Measurements from ENCODE around the gene PACRG.

Gene PACRG

GRCh38 chr6:163241683-163242082, 513.9 kb downstream of the PACRG start:
- no peak overlapping the region for H3K9ac ChIP-seq (ENCODE audit: low read depth in 1 of 2, low read length in 2 of 2)
- H3K36me3 ChIP-seq (ENCODE audit: control insufficient read depth in 1 of 2, insufficient read depth in 2 of 2, low read length in 2 of 2): no peaks in the 10 kb centered on the region
- H3K4me1 ChIP-seq (ENCODE audit: control insufficient read depth in 1 of 2, insufficient read depth in 2 of 2, low read length in 2 of 2): no peaks in the 10 kb centered on the region
- no peaks in the 10 kb centered on the region for H3K9me3 ChIP-seq (ENCODE audit: control insufficient read depth in 1 of 2, low read length in 2 of 2)
- H3K4me3 ChIP-seq (ENCODE audit: low read depth in 1 of 2, low read length in 2 of 2): no peak overlapping the region
- H3K27ac ChIP-seq (ENCODE audit: low read depth, low read length): no peak overlapping the region
- no peaks in the 10 kb centered on the region for H3K27me3 ChIP-seq (ENCODE audit: control insufficient read depth in 1 of 2, insufficient read depth in 2 of 2, low read length in 2 of 2)

DNA sequence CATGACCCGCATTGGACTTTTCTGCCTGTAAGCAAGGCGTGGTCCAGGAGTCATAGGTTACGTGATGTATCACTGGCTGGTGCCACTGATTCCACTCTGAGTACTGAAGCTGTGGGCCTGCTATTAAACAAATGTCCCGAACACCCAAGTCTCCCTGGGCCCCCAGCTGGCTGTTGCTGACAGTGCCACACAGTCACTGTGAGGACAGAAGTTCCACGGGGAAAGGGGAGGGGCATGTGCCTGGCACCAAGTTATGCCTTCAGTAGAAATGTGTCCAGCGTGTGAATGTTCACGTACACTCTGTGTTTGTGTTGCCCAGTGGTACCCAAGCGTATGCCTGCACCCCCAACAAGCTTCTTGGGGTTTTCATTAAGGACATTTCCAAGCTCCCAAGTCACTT, 515.3 kb downstream of the PACRG start:
- Histone ChIP-seq H3K27ac (ENCODE audit: low read depth, low read length) (no peak overlapping the region), H3K9ac (ENCODE audit: low read depth in 1 of 2, low read length in 2 of 2) (no peak overlapping the region)

DNA sequence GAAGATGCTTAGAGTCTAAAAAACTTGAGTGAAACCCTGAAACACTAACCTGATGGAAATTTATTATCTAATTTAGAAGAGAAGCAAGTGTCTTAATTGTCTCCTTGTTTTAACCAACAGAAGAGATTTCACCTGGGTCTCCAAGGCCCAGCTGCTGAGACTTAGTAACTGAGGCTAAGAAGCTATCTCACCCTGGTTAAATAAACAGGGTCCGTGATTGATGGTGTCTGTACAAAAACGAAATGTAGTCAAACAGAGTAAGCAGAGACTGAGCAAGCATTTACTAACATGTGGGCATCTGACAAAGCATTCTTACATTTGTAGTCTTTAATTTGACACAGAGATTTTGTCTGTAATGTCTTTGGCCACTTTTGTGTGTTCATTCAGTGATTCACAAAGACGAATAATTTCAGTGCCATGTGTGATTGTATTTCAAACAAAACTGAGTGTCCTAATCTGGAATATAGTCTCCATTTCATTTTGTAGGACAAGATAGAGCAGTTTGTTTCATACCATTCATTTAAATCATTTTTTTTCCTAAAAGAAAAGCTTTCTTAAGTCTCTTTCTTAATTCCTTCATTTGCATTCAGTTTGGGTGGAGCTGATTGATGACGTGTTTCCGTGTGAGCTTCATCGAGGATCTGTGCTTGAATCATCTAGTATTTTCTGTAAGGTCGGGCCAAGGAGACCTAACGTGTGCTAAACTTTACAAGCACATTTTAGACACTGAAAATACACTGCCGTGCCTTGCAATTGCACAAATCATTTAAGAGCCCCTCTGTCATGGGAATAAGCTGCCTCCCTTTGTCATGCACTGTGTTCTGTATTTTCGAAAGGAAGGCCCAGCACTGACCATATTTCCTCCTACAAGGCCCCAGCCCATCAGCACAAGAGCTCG, 516.2 kb downstream of the PACRG start:
- H3K36me3 ChIP-seq (ENCODE audit: control insufficient read depth in 1 of 2, insufficient read depth in 2 of 2, low read length in 2 of 2): no peaks in the 10 kb centered on the region
- H3K4me1 ChIP-seq (ENCODE audit: control insufficient read depth in 1 of 2, insufficient read depth in 2 of 2, low read length in 2 of 2): no peaks in the 10 kb centered on the region
- H3K9ac ChIP-seq (ENCODE audit: low read depth in 1 of 2, low read length in 2 of 2): no peak overlapping the region
- H3K4me3 ChIP-seq (ENCODE audit: low read depth in 1 of 2, low read length in 2 of 2): no peak overlapping the region
- H3K27ac ChIP-seq (ENCODE audit: low read depth, low read length): no peak overlapping the region
- H3K9me3 ChIP-seq (ENCODE audit: control insufficient read depth in 1 of 2, low read length in 2 of 2): no peaks in the 10 kb centered on the region
- H3K27me3 ChIP-seq (ENCODE audit: control insufficient read depth in 1 of 2, insufficient read depth in 2 of 2, low read length in 2 of 2): no peaks in the 10 kb centered on the region

More for the DNA sequence above, 515.3 kb downstream of the PACRG start:
- no peaks in the 10 kb centered on the region for H3K27me3 ChIP-seq (ENCODE audit: control insufficient read depth in 1 of 2, insufficient read depth in 2 of 2, low read length in 2 of 2)
- no peaks in the 10 kb centered on the region for H3K4me1 ChIP-seq (ENCODE audit: control insufficient read depth in 1 of 2, insufficient read depth in 2 of 2, low read length in 2 of 2)
- H3K9me3 ChIP-seq (ENCODE audit: control insufficient read depth in 1 of 2, low read length in 2 of 2): no peaks in the 10 kb centered on the region
- H3K4me3 ChIP-seq (ENCODE audit: low read depth in 1 of 2, low read length in 2 of 2): no peak overlapping the region
- H3K36me3 ChIP-seq (ENCODE audit: control insufficient read depth in 1 of 2, insufficient read depth in 2 of 2, low read length in 2 of 2): no peaks in the 10 kb centered on the region

DNA sequence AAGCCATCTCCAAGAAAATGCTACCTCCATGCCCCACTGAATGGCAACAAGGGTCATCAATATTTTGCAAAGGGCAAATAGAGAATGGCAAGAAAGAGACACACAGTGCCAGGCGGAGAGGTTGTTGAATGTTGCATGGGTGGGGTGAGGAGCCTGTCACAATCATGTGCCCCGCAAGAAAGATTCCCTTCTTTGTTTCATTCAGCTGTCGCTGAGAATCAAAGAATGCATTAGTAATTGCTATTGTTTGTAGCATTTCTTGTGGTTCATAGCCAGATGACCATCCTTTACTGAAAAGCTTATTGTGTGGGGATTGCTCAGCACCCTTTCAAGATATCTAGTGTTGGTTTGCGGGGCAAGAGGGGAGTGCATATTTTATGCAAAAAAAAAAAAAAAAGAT, 520.3 kb downstream of the PACRG start:
- no peak overlapping the region for H3K9ac ChIP-seq (ENCODE audit: low read depth in 1 of 2, low read length in 2 of 2)
- no peaks in the 10 kb centered on the region for H3K9me3 ChIP-seq (ENCODE audit: control insufficient read depth in 1 of 2, low read length in 2 of 2)
- H3K27me3 ChIP-seq (ENCODE audit: control insufficient read depth in 1 of 2, insufficient read depth in 2 of 2, low read length in 2 of 2): no peaks in the 10 kb centered on the region
- no peak overlapping the region for H3K27ac ChIP-seq (ENCODE audit: low read depth, low read length)
- no peaks in the 10 kb centered on the region for H3K36me3 ChIP-seq (ENCODE audit: control insufficient read depth in 1 of 2, insufficient read depth in 2 of 2, low read length in 2 of 2)
- H3K4me3 ChIP-seq (ENCODE audit: low read depth in 1 of 2, low read length in 2 of 2): no peak overlapping the region
- no peaks in the 10 kb centered on the region for H3K4me1 ChIP-seq (ENCODE audit: control insufficient read depth in 1 of 2, insufficient read depth in 2 of 2, low read length in 2 of 2)

DNA sequence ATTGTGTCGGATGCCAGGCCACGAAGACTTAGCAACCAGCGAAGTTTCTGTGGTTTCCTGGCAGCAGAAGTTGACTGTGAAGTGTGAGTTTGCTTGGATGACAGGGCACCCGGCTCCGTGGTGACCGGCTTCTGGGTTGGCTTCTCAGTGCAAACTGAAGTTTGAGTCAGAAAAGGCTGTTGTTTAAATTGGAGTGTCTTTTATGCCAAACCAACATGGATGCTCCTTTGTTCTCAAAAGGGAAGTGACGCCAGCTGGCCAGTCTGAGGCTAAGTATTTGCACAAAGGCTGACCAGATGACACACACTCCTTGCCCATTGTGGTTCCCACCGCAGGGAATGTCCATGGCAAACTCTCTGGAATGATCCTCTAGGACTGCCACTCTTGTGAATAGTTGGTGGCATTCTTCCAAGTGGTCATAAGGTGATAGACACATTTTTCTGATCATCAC, 521.9 kb downstream of the PACRG start:
- no peaks in the 10 kb centered on the region for H3K9me3 ChIP-seq (ENCODE audit: control insufficient read depth in 1 of 2, low read length in 2 of 2)
- no peak overlapping the region for H3K27ac ChIP-seq (ENCODE audit: low read depth, low read length)
- no peaks in the 10 kb centered on the region for H3K36me3 ChIP-seq (ENCODE audit: control insufficient read depth in 1 of 2, insufficient read depth in 2 of 2, low read length in 2 of 2)
- H3K4me3 ChIP-seq (ENCODE audit: low read depth in 1 of 2, low read length in 2 of 2): no peak overlapping the region
- H3K9ac ChIP-seq (ENCODE audit: low read depth in 1 of 2, low read length in 2 of 2): no peak overlapping the region
- no peaks in the 10 kb centered on the region for H3K4me1 ChIP-seq (ENCODE audit: control insufficient read depth in 1 of 2, insufficient read depth in 2 of 2, low read length in 2 of 2)
- no peaks in the 10 kb centered on the region for H3K27me3 ChIP-seq (ENCODE audit: control insufficient read depth in 1 of 2, insufficient read depth in 2 of 2, low read length in 2 of 2)

GRCh38 chr6:163250116-163250515, 522.3 kb downstream of the PACRG start:
- H3K27me3 ChIP-seq (ENCODE audit: control insufficient read depth in 1 of 2, insufficient read depth in 2 of 2, low read length in 2 of 2): no peaks in the 10 kb centered on the region
- no peak overlapping the region for H3K27ac ChIP-seq (ENCODE audit: low read depth, low read length)
- no peak overlapping the region for H3K9ac ChIP-seq (ENCODE audit: low read depth in 1 of 2, low read length in 2 of 2)
- no peaks in the 10 kb centered on the region for H3K36me3 ChIP-seq (ENCODE audit: control insufficient read depth in 1 of 2, insufficient read depth in 2 of 2, low read length in 2 of 2)
- H3K4me3 ChIP-seq (ENCODE audit: low read depth in 1 of 2, low read length in 2 of 2): no peak overlapping the region
- no peaks in the 10 kb centered on the region for H3K4me1 ChIP-seq (ENCODE audit: control insufficient read depth in 1 of 2, insufficient read depth in 2 of 2, low read length in 2 of 2)
- no peaks in the 10 kb centered on the region for H3K9me3 ChIP-seq (ENCODE audit: control insufficient read depth in 1 of 2, low read length in 2 of 2)

DNA sequence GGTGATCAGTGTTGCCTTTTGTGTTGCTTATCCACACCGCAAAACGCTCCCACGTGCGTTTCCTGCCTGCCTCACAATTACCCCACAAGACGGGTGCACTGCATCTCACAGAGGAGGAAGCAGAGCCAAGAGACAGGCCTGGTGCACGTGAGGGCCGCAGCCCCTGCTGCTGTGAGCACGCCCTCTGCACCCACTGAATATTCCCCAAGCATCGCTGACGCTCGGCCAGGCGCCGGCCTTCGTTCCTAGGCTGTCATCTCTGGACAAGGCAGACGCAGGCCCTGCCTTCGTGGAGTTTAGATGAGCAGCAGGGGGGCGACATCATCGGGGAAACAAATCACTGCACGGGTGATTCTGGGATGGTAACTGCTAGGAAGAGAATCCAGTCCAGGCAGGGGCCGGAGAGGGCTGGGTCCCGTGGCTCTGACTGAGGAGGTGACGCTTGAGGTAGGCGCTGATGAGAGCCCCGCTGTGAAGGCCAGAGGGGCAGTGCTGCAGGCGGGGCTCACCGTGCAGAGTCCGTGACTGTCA, 524.4 kb downstream of the PACRG start:
- no peak overlapping the region for H3K4me3 ChIP-seq (ENCODE audit: low read depth in 1 of 2, low read length in 2 of 2)
- H3K27me3 ChIP-seq (ENCODE audit: control insufficient read depth in 1 of 2, insufficient read depth in 2 of 2, low read length in 2 of 2): no peaks in the 10 kb centered on the region
- H3K4me1 ChIP-seq (ENCODE audit: control insufficient read depth in 1 of 2, insufficient read depth in 2 of 2, low read length in 2 of 2): no peaks in the 10 kb centered on the region
- no peaks in the 10 kb centered on the region for H3K9me3 ChIP-seq (ENCODE audit: control insufficient read depth in 1 of 2, low read length in 2 of 2)
- no peak overlapping the region for H3K9ac ChIP-seq (ENCODE audit: low read depth in 1 of 2, low read length in 2 of 2)
- H3K27ac ChIP-seq (ENCODE audit: low read depth, low read length): no peak overlapping the region
- H3K36me3 ChIP-seq (ENCODE audit: control insufficient read depth in 1 of 2, insufficient read depth in 2 of 2, low read length in 2 of 2): no peaks in the 10 kb centered on the region

DNA sequence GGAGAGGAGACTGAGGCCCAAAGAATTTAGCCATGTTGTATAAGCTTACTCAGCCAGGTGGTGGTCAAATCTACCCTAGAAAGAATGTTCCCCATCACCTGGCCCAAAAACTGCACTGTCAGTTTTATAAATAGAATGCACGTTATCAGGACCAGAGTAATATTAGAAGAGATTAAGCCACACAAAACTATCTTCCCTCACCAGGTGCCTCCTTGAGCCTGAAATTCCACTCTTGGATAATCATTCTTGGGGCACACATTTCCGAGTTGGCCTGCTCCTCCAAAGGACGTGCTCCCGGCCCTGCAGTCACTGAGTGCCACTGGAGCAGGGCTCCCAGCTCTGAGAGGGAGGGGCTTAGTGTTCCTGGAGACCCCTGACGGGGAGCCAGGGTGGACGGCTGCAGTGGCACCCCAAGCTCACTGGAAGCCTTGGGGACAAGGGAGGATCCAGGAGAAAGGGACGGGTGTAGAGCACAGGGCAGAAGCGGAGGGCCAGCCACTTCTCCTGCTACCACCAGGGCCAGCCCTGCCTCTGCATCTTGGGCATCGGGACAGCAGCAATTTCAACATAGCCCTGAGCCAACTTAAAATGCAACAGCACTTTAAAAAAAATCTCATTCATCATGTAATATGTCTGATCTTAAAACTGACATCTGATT, 525.9 kb downstream of the PACRG start:
- no peak overlapping the region for H3K9ac ChIP-seq (ENCODE audit: low read depth in 1 of 2, low read length in 2 of 2)
- no peak overlapping the region for H3K27ac ChIP-seq (ENCODE audit: low read depth, low read length)
- no peaks in the 10 kb centered on the region for H3K9me3 ChIP-seq (ENCODE audit: control insufficient read depth in 1 of 2, low read length in 2 of 2)
- no peaks in the 10 kb centered on the region for H3K27me3 ChIP-seq (ENCODE audit: control insufficient read depth in 1 of 2, insufficient read depth in 2 of 2, low read length in 2 of 2)
- H3K36me3 ChIP-seq (ENCODE audit: control insufficient read depth in 1 of 2, insufficient read depth in 2 of 2, low read length in 2 of 2): no peaks in the 10 kb centered on the region
- no peak overlapping the region for H3K4me3 ChIP-seq (ENCODE audit: low read depth in 1 of 2, low read length in 2 of 2)
- H3K4me1 ChIP-seq (ENCODE audit: control insufficient read depth in 1 of 2, insufficient read depth in 2 of 2, low read length in 2 of 2): no peaks in the 10 kb centered on the region

GRCh38 chr6:163254341-163254835, 526.6 kb downstream of the PACRG start:
- no peaks in the 10 kb centered on the region for H3K9me3 ChIP-seq (ENCODE audit: control insufficient read depth in 1 of 2, low read length in 2 of 2)
- H3K9ac ChIP-seq (ENCODE audit: low read depth in 1 of 2, low read length in 2 of 2): no peak overlapping the region
- no peaks in the 10 kb centered on the region for H3K36me3 ChIP-seq (ENCODE audit: control insufficient read depth in 1 of 2, insufficient read depth in 2 of 2, low read length in 2 of 2)
- H3K4me1 ChIP-seq (ENCODE audit: control insufficient read depth in 1 of 2, insufficient read depth in 2 of 2, low read length in 2 of 2): no peaks in the 10 kb centered on the region
- H3K27ac ChIP-seq (ENCODE audit: low read depth, low read length): no peak overlapping the region
- H3K27me3 ChIP-seq (ENCODE audit: control insufficient read depth in 1 of 2, insufficient read depth in 2 of 2, low read length in 2 of 2): no peaks in the 10 kb centered on the region
- no peak overlapping the region for H3K4me3 ChIP-seq (ENCODE audit: low read depth in 1 of 2, low read length in 2 of 2)

- no peak overlapping the region for H3K27ac ChIP-seq (ENCODE audit: low read depth, low read length)
- H3K36me3 ChIP-seq (ENCODE audit: control insufficient read depth in 1 of 2, insufficient read depth in 2 of 2, low read length in 2 of 2): no peaks in the 10 kb centered on the region
- H3K4me1 ChIP-seq (ENCODE audit: control insufficient read depth in 1 of 2, insufficient read depth in 2 of 2, low read length in 2 of 2): no peaks in the 10 kb centered on the region
- H3K9ac ChIP-seq (ENCODE audit: low read depth in 1 of 2, low read length in 2 of 2): no peak overlapping the region
- H3K4me3 ChIP-seq (ENCODE audit: low read depth in 1 of 2, low read length in 2 of 2): no peak overlapping the region
- H3K9me3 ChIP-seq (ENCODE audit: control insufficient read depth in 1 of 2, low read length in 2 of 2): no peaks in the 10 kb centered on the region
- H3K27me3 ChIP-seq (ENCODE audit: control insufficient read depth in 1 of 2, insufficient read depth in 2 of 2, low read length in 2 of 2): no peaks in the 10 kb centered on the region
Measured at GRCh38 chr6:163255265-163255664, 527.5 kb downstream of the PACRG start.
